B cell (primary cell): ENCODE results near the gene KRTAP10-1. TPM values are rescaled to one million over a fixed set of nuclear protein-coding genes. Genes with fewer than 3 reads are reported as not detected.

ENCODE experiments used
- ATAC-seq: fragments of 200-7000 bp; cut with Tn5 transposase; one replicate; pipeline ENCODE4 v1.10.0; 2021; ENCODE audit warnings: low read depth, mild to moderate bottlenecking, moderate number of reproducible peaks, moderate library complexity
- CTCF ChIA-PET: fragments of 350-600 bp; sonication (Branson Sonifier 250); formaldehyde crosslinking; loops from one replicate; lab custom pipeline; 2021; ENCODE audit warnings: antibody characterized with exemption, inconsistent platforms; lab: Charles Lee
- POLR2A ChIA-PET: fragments of 350-600 bp; sonication (Branson Sonifier 250); formaldehyde crosslinking; loops from one replicate; lab custom pipeline; 2021; ENCODE audit warnings: antibody characterized with exemption; lab: Charles Lee
- DNase-seq: peaks from one replicate; pipeline ENCODE4 v3.0.0; 2013
- H2AFZ ChIP-seq: 2 replicates; pipeline ENCODE4 v1.6.1; 2012; ENCODE audit warnings: mild to moderate bottlenecking, low read depth, low read length; ENCODE audit not compliant: insufficient read depth, poor library complexity, severe bottlenecking
- H3K27ac ChIP-seq, 2 donors: 1 replicate in 1 of 2; 2 replicates in 1 of 2; pipeline ENCODE4 v1.5.1; 2012 to 2013; ENCODE audit warnings: low read length in 2 of 2, mild to moderate bottlenecking in 2 of 2, moderate library complexity in 1 of 2
- H3K27me3 ChIP-seq, 4 experiments: fragments of 200-600 bp in 1 of 4; sonication (generic) in 1 of 4; replicated peaks in 1 of 4; 1 replicate in 2 of 4; 2 replicates in 2 of 4; pipeline versions ENCODE4 v1.6.1 to v1.7.0; 2013 to 2016; ENCODE audit warnings: low read length in 3 of 4, mild to moderate bottlenecking in 2 of 4, mixed read lengths in 1 of 4, moderate library complexity in 1 of 4; ENCODE audit not compliant: insufficient read depth in 4 of 4, control insufficient read depth in 3 of 4; ENCODE audit errors: control extremely low read depth in 1 of 4
- H3K36me3 ChIP-seq, 2 experiments: replicated peaks in 1 of 2; 1 replicate in 1 of 2; 2 replicates in 1 of 2; pipeline versions ENCODE4 v1.6.1 to v1.7.1; 2013; ENCODE audit warnings: low read length in 1 of 2; ENCODE audit not compliant: insufficient read depth in 2 of 2, control insufficient read depth in 1 of 2; ENCODE audit errors: control extremely low read depth in 1 of 2, extremely low read depth in 1 of 2
- H3K4me1 ChIP-seq, 2 donors: fragments of 200-600 bp in 1 of 2; sonication (generic) in 1 of 2; 1 replicate in 1 of 2; 2 replicates in 1 of 2; pipeline versions ENCODE4 v1.5.1 to v1.6.1; 2013 to 2017; ENCODE audit warnings: low read length in 2 of 2; ENCODE audit not compliant: control insufficient read depth in 2 of 2, insufficient read depth in 2 of 2
- H3K4me2 ChIP-seq: replicated peaks from 2 replicates; pipeline ENCODE3; 2012; ENCODE audit warnings: mild to moderate bottlenecking, low read depth, low read length; ENCODE audit not compliant: poor library complexity, severe bottlenecking
- H3K4me3 ChIP-seq, 5 experiments: fragments of 200-600 bp in 1 of 5; sonication (generic) in 1 of 5; 1 replicate in 3 of 5; 2 replicates in 2 of 5; pipeline versions ENCODE4 v1.5.1 to v1.7.0; 2011 to 2016; ENCODE audit warnings: low read length in 4 of 5, mild to moderate bottlenecking in 4 of 5, low read depth in 2 of 5, control low read depth in 1 of 5, moderate library complexity in 1 of 5; ENCODE audit not compliant: insufficient read depth in 1 of 5; ENCODE audit errors: control extremely low read depth in 1 of 5, extremely low read depth in 1 of 5
- H3K79me2 ChIP-seq: fragments of 200-600 bp; sonication (generic); one replicate; pipeline ENCODE4 v1.6.0; 2016; ENCODE audit warnings: low read length; ENCODE audit not compliant: control insufficient read depth, insufficient read depth
- H3K9ac ChIP-seq: fragments of 200-600 bp; sonication (generic); 2 replicates; pipeline ENCODE4 v1.6.1; 2017; ENCODE audit warnings: mild to moderate bottlenecking, low read length, moderate library complexity
- H3K9me3 ChIP-seq, 3 donors: one replicate each; pipeline versions ENCODE4 v1.6.1 to v1.7.1; 2013; ENCODE audit warnings: low read length in 2 of 3; ENCODE audit not compliant: control insufficient read depth in 2 of 3, insufficient read depth in 1 of 3; ENCODE audit errors: control extremely low read depth in 1 of 3
- H4K20me1 ChIP-seq: 2 replicates; pipeline ENCODE4 v1.6.0; 2012; ENCODE audit warnings: mild to moderate bottlenecking, low read length; ENCODE audit not compliant: insufficient read depth, control insufficient read depth, poor library complexity, severe bottlenecking
- H3K27ac Mint-ChIP-seq: one replicate; pipeline ENCODE4 v1.8.0; 2021; ENCODE audit warnings: mixed read lengths
- H3K27me3 Mint-ChIP-seq: one replicate; pipeline ENCODE4 v1.8.0; 2021; ENCODE audit warnings: mixed read lengths
- H3K4me1 Mint-ChIP-seq: one replicate; pipeline ENCODE4 v1.8.0; 2021; ENCODE audit warnings: mixed read lengths
- H3K4me3 Mint-ChIP-seq: one replicate; pipeline ENCODE4 v1.8.0; 2021; ENCODE audit warnings: mixed read lengths
- H3K9me3 Mint-ChIP-seq: one replicate; pipeline ENCODE4 v1.8.0; 2022; ENCODE audit warnings: mixed read lengths; ENCODE audit not compliant: insufficient read depth
- EZH2 ChIP-seq: IDR thresholded peaks from 2 replicates; pipeline ENCODE4 v1.6.1; 2012; ENCODE audit warnings: borderline replicate concordance, low read depth, mild to moderate bottlenecking, moderate library complexity, low read length; ENCODE audit not compliant: insufficient read depth, poor library complexity, severe bottlenecking
- WGBS: methylation state at CpG from one replicate; pipeline ENCODE4 v1.1.5; 2013; ENCODE audit warnings: missing lambda C conversion rate; ENCODE audit not compliant: insufficient coverage; 5-methylcytosine and 5-hydroxymethylcytosine counted together
- intact Hi-C: fragments of 100-400 bp; cut with micrococcal nuclease; formaldehyde crosslinking; loops from one replicate; pipeline ENCODE4 v1.10.0; 2022
- polyA plus RNA-seq: library from polyadenylated mRNA; depleted of rRNA; stranded (reverse); fragments of >200 nt; gene quantifications from 2 replicates; pipeline ENCODE4 v1.2.3, GENCODE V29; 2012
- total RNA-seq, 2 donors: library from RNA; stranded (reverse); fragments of 120-200 nt in 1 of 2; gene quantifications; 1 replicate in 1 of 2; 2 replicates in 1 of 2; pipeline versions ENCODE4 v1.2.3 to v1.2.4, GENCODE V29; 2013 to 2022
- TF ChIP-seq, protein P1 (sequence below): fragments of 200-600 bp; IDR thresholded peaks from one replicate; pipeline ENCODE4 v1.8.0; 2022; ENCODE audit warnings: antibody characterized with exemption, mild to moderate bottlenecking

The KRTAP10-1 gene
- total and polyA plus RNA-seq, 2 donors (not counting 1 experiment from before 2014, with no cell fraction given): not detected

DNA sequence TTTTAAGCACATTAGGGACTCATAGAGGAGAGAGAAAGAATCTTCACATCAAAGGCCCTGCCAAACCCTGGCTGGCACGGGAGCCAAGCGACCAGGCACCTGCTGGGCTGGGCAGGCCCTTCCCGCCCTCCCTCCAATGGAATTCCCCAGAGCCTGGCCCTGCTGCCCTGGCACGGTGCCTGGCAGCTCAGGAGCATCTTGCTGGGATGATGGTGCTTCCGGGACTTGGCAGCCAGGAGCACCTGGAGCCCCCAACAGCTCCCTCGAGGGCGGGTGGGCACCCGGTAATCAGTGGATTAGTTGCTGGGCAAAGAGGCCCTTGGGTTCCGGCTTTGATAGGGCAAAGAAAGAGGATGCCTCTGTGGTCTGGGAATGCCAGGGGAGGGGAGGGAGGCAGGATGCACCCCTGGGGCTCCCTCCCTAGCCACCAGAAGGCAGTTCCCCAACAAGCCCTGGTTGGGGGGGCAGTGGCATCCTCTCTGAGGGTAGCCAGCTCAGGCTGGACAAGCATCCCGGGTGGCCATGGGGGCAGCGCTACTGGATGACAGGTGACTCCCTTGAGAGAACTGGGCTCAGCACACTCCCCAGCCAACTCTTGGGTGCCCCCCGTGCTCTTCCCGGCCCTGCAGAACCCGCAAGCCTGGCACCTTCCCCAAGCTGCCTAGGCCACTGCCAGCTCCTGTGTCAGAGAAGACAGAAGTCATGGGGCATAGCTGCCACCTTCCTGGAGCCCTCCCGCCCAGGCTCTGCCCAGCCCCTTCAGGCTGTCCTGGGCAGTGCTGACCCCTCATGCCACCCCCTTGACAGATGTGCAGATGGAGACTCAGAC lies 26.4 kb downstream of the KRTAP10-1 start:
- Mint-ChIP-seq H3K4me3 (no peak overlapping the region), H3K9me3 (no peaks in the 10 kb centered on the region), H3K27me3 (peaks cover 4% of the 10 kb centered on the region), H3K4me1 (peaks cover 7% of the 10 kb centered on the region), H3K27ac (no peak overlapping the region)
- no peak overlapping the region for H3K27ac ChIP-seq
- peaks cover 9 to 11% of the 10 kb centered on the region in 2 donors for H3K4me1 ChIP-seq
- H3K4me3 ChIP-seq: no peak overlapping the region
- no peak overlapping the region for H3K4me2 ChIP-seq
- ATAC-seq (no peak), DNase-seq (no peak)
- no peaks in the 10 kb centered on the region for H3K79me2 ChIP-seq
- ChIA-PET CTCF (no interaction called here), POLR2A (no interaction called here)
- WGBS: 90% methylated on average over 13 of the region's 15 CpGs
- TF ChIP-seq EZH2: no peak
- TF ChIP-seq, protein P1, sequence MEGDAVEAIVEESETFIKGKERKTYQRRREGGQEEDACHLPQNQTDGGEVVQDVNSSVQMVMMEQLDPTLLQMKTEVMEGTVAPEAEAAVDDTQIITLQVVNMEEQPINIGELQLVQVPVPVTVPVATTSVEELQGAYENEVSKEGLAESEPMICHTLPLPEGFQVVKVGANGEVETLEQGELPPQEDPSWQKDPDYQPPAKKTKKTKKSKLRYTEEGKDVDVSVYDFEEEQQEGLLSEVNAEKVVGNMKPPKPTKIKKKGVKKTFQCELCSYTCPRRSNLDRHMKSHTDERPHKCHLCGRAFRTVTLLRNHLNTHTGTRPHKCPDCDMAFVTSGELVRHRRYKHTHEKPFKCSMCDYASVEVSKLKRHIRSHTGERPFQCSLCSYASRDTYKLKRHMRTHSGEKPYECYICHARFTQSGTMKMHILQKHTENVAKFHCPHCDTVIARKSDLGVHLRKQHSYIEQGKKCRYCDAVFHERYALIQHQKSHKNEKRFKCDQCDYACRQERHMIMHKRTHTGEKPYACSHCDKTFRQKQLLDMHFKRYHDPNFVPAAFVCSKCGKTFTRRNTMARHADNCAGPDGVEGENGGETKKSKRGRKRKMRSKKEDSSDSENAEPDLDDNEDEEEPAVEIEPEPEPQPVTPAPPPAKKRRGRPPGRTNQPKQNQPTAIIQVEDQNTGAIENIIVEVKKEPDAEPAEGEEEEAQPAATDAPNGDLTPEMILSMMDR: no peak
- no peaks in the 10 kb centered on the region for H3K36me3 ChIP-seq
- H3K9ac ChIP-seq: no peak overlapping the region
- intact Hi-C loops: loop anchor here (5.0 kb wide), 1 partner anchor 419 kb away; no protein-coding TSS in a partner anchor
- peaks cover 0 to 10% (median 0%) of the 10 kb centered on the region in 3 donors for H3K9me3 ChIP-seq
- no peaks in the 10 kb centered on the region for H4K20me1 ChIP-seq
- H2AFZ ChIP-seq: no peak overlapping the region
- peaks cover 0 to 9% (median 3%) of the 10 kb centered on the region in 4 experiments for H3K27me3 ChIP-seq
